Pulmonary artery endothelial cell (primary cell): ENCODE measurements around the gene TDRKH. TPM values are rescaled to one million over a fixed set of nuclear protein-coding genes. Genes with fewer than 3 reads are reported as not detected.

Experiments used
- DNase-seq: peaks from one replicate; pipeline ENCODE4 v3.0.0-alpha.2; 2011; ENCODE audit warnings: low read depth, low spot score
- total RNA-seq: library from RNA; depleted of rRNA; stranded (reverse); fragments of >200 nt; gene quantifications from 2 replicates; pipeline ENCODE4 v1.2.3, GENCODE V29; 2014

Gene TDRKH
- total RNA-seq, 1 donor from 2014 or later, result 8.2 TPM

DNA sequence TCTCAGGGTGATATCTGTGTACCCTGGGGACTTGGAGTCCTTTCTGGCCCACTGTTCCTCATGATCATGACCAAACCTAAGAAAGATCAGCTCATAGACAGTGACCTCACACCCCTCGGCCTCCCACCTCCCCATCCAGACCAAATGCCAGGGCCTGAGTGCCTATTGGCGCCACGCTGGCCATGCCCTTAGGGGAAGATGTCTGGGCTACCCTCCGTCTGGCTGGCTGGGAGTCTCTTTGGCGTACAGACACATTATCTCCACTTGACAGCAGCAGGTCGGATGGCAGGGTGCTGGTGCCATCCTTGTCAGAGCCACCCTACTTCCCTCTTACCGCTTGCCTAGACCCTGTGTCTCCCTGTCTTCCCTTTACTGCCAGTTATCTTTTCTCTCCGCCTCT, 32.9 kb upstream of the TDRKH start:
- no peak for DNase-seq

- DNase-seq, result no peak
Measured at GRCh38 chr1:151822404-151822803, 32.1 kb upstream of the TDRKH start.

DNA sequence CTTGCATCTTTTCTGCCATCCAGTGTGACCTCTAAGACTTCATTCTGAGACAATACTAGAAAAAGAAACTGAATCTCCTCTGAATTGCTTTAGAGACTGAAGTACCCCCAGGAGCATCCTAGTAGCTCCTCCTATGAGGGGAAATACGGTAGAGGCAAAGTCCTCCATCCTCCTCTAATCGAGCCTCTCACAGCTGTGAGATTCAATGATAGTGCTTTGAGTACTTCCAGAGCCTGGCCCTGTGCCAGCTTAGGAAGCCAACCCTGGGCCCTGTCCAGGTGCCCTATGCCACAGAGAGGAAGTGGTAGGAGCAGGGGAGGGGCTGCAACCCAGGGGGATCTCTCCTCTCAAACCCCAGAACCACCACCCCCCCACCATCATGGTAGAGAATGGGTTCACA, 30.6 kb upstream of the TDRKH start:
- no peak for DNase-seq

DNA sequence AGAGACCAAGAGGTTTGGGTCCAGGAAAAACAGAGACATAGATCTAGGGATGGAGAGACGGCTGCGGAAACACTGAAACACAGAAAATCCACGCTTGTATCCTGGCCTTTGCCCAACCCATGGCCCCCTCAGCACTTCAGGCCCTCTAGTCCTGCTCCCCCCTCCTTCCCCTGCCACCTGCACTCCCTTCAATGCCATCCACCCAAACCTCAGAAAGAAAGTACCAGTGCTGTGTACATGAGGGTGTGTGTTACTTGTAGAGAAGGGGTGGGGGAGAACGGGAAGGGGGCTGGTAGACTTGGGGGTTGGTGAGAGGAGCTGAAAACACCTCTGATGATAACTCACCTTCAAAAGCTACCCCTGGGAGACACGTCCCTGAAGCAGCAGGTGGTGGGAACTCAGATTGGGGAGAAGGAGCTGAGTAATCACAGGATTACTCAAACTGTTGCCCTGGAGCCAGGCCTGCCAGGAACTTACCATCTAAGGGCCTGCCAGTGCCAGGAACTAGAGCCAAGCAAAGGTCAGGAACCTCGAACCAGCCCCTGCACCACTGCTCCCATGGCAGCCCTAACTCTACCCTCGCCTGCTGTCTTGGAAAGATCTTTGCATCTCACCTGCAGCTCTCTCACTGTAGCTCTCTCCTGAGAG, 29.8 kb upstream of the TDRKH start:
- DNase-seq, result no peak

GRCh38 chr1:151819227-151819835, 29.0 kb upstream of the TDRKH start:
- DNase-seq, result no peak

GRCh38 chr1:151817353-151817730, 27.0 kb upstream of the TDRKH start:
- no peak for DNase-seq

- no peak for DNase-seq
Measured at GRCh38 chr1:151816548-151817352, 26.4 kb upstream of the TDRKH start.

- DNase-seq, result no peak
Measured at GRCh38 chr1:151815716-151816327, 25.5 kb upstream of the TDRKH start.

GRCh38 chr1:151814971-151815545, 24.8 kb upstream of the TDRKH start:
- DNase-seq, result no peak

- DNase-seq, result no peak
Measured at GRCh38 chr1:151814426-151814825, 24.1 kb upstream of the TDRKH start.

- no peak for DNase-seq
Measured at GRCh38 chr1:151813271-151813977, 23.1 kb upstream of the TDRKH start.

- no peak for DNase-seq
Measured at GRCh38 chr1:151811181-151811580, 20.9 kb upstream of the TDRKH start.

DNA sequence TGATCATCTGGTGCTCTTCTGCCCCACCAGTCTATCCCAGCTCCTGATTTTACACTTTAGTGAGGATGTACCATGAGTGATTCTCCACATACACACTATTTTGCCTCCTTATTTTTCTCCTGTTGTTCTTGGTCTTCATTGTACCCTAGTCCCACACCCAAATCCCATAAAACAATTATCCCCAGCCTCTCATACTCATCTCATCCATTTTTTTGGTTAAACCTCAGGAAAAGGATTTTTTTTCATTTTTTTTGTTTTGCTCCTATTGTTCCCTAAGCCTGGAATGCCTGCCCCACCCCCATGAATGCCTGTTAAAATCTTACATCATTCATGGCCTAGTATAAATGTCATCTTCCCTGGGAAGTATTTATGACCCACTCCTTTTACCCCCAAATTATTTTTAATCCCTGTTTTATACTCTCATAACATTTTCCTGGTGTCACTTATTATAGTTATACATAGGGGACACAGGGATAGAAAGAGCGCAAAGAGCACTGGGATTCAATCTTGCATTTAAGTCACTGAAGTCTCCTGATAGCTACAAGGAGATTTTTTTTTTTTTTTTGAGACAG, 19.8 kb upstream of the TDRKH start:
- DNase-seq, result no peak

DNA sequence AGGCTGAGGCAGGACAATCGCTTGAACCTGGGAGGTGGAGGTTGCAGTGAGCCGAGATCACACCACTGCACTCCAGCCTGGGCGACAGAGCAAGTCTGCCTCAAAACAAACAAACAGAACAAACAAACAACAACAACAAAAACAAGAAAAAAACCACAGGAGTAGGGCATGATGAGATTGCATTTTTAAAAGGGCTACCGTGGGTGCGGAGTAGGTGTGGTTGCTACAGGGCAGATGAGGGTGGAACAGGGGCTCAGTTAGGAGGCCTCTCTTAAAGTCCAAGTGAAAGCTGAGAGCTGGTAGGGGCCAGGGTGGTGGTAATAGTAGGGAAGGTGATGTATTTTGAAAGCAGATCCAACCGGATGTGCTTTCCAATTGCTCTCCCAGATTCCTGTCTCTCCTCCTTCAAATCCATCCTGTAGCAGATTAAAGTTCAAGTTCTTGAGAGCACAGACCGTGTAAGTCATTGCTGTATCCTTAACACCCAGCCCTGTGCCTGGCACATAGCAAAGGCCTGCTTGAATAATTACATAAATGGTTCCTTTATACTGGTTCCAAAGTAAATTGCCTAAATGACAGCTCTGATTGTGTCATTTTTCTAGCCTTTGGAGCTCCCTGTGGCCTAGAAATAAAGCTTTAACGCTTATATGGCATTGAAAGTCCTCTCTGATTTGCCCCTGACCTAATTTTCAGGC, 19.1 kb upstream of the TDRKH start:
- DNase-seq, result no peak

DNA sequence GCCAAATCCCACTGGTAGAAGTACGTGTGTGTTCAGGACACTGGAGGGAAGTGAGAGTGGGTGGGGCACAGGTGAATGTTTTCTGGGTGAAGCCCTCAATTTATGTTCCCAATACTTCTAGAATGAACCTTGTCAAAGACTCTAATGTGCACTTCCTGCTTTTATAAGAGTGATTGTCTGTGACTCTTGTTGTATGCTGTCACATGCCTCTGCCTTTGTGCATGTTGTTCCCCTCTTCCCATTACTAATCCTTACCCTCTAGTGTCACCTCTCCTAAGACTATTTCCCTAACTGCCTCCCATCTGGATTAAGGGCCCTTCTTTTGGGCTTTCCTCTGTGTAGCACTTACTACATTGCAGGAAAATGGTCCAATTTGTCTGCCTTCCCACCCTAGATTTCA, 17.5 kb upstream of the TDRKH start:
- no peak for DNase-seq

GRCh38 chr1:151807131-151807530, 16.8 kb upstream of the TDRKH start:
- no peak for DNase-seq

DNA sequence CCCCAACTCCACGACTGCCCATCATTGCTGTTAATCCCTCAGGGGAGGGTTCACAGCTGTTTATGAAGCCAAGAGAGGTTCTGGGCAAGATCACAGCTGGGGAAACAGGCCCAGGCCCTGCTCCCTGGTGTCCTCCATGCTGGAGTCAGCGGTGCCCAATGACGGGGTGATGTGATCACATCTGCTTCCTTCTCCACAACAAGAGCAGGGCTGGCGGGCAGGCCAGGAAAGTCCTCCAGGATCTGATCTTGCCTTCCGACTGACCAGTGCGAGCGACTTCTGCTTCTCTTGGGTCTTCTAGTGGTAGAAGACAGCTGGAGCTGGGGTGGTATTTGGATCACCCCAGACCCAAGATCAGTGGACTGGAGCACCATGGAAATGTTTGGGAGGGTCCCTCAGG, 15.9 kb upstream of the TDRKH start:
- DNase-seq, result no peak

GRCh38 chr1:151805066-151805820, 14.9 kb upstream of the TDRKH start, which contains the start of gene LINGO4:
TSS of gene LINGO4 (minus strand) at chr1:151805419. CDS start at chr1:151802704, 2,715 bp downstream.
- DNase-seq, result no peak

GRCh38 chr1:151803915-151804314, 13.6 kb upstream of the TDRKH start:
- DNase-seq, result no peak
